GM10266 (cell line): ENCODE data around the gene ZBTB17.

Experiments used
- DNase-seq: peaks from one replicate; pipeline ENCODE4 v3.0.0; 2012; ENCODE audit errors: extremely low spot score
- CTCF ChIP-seq: IDR thresholded peaks from 2 replicates; pipeline ENCODE4 v1.5.1; 2012; ENCODE audit warnings: mild to moderate bottlenecking, low read depth; ENCODE audit not compliant: control insufficient read depth, insufficient read depth; ENCODE audit errors: missing control alignments

The ZBTB17 gene

DNA sequence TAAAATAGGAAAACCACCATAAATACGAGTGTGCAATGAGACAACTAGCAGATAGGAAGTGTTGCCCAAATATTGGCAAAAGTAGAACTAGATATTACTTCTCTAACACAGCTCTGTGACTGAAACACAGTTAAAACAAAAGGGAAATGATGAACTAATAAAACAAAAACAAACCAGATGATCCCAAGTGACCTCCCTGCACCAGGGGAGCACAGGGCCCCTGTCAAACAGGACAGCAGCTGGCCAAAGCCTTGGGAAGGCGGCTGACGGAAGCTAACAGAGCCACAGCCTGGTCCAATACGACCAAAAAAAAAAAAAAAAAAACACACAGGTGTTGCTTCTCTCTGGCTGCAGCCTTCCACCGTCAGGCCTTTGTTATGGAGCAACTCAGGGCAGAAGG is 17.8 kb downstream of the ZBTB17 start:
- no peak for TF ChIP-seq CTCF
- no peak for DNase-seq

GRCh38 chr1:15957221-15958095 is 18.4 kb downstream of the ZBTB17 start:
- no peak for DNase-seq
- TF ChIP-seq CTCF: no peak

GRCh38 chr1:15956150-15956549 is 19.8 kb downstream of the ZBTB17 start:
- no peak for TF ChIP-seq CTCF
- DNase-seq: no peak

DNA sequence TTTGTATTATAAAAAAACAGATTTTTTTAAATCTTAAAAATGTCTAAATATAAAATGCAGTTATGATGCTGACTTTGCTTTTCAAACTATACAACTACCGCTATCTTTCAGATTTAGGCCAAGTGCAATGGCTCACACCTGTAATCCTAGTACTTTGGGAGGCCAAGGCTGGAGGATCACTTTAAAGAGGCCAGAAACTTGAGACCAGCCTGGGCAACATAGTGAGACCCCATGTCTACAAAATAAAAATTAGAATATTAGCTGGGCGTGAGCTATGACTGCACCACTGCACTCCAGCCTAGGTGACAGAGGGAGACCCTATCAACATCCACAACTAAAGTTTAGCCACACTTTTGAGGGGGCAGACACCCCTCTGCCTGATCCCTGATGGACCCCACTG is 20.3 kb downstream of the ZBTB17 start:
- no peak for TF ChIP-seq CTCF
- DNase-seq: no peak

DNA sequence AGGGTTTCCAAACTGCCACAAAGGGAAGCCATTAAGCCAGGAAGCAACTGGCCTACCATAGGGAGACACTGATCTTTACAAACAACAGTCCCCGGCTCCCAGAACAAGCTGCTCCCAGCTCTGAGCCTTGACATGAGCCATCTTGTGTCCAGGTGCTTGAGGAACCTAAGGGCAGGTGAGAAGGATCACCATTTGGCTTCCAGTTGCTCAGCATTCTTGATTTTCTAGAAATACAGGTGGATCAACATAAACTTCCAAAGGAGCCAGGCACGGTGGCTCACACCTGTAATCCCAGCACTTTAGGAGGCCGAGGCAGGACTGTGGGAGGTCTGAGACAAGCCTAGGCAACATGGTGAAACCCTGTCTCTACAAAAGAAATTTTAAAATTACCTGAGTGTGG is 21.6 kb downstream of the ZBTB17 start:
- no peak for TF ChIP-seq CTCF
- no peak for DNase-seq

GRCh38 chr1:15953791-15954241 is 22.1 kb downstream of the ZBTB17 start:
- no peak for DNase-seq
- no peak for TF ChIP-seq CTCF

GRCh38 chr1:15953294-15953771 is 22.6 kb downstream of the ZBTB17 start:
- no peak for TF ChIP-seq CTCF
- DNase-seq: no peak
